Endodermal cell (in vitro differentiated cells): Measurements from ENCODE around the gene C1orf116. TPM values are rescaled to one million over a fixed set of nuclear protein-coding genes. Genes with fewer than 3 reads are reported as not detected.

Experiments used
- DNase-seq: peaks from one replicate; pipeline ENCODE4 v3.0.0-alpha.2; 2017
- H3K27ac ChIP-seq: 2 replicates; pipeline ENCODE4 v1.5.1; 2013; ENCODE audit warnings: mild to moderate bottlenecking, low read depth, low read length, moderate library complexity
- H3K27me3 ChIP-seq: 2 replicates; pipeline ENCODE4 v1.6.1; 2013; ENCODE audit warnings: mild to moderate bottlenecking, low read length, moderate library complexity; ENCODE audit not compliant: insufficient read depth, control insufficient read depth, poor library complexity, severe bottlenecking
- H3K36me3 ChIP-seq: 2 replicates; pipeline ENCODE4 v1.7.0; 2013; ENCODE audit warnings: mild to moderate bottlenecking, low read length, moderate library complexity; ENCODE audit not compliant: control insufficient read depth, insufficient read depth
- H3K4me1 ChIP-seq: one replicate; pipeline ENCODE4 v1.7.0; 2013; ENCODE audit warnings: low read length; ENCODE audit not compliant: control insufficient read depth, insufficient read depth
- H3K4me3 ChIP-seq: 2 replicates; pipeline ENCODE4 v1.5.1; 2013; ENCODE audit warnings: mild to moderate bottlenecking, low read length, moderate library complexity
- H3K9ac ChIP-seq: 2 replicates; pipeline ENCODE4 v1.6.1; 2013; ENCODE audit warnings: mild to moderate bottlenecking, low read length, moderate library complexity; ENCODE audit not compliant: poor library complexity, severe bottlenecking; ENCODE audit errors: extremely low read depth
- H3K9me3 ChIP-seq: 2 replicates; pipeline ENCODE4 v1.6.1; 2013; ENCODE audit warnings: mild to moderate bottlenecking, low read length, moderate library complexity; ENCODE audit not compliant: control insufficient read depth
- H3K27ac Mint-ChIP-seq: 2 replicates; pipeline ENCODE4 v1.8.0; 2020; ENCODE audit warnings: mixed read lengths
- H3K27me3 Mint-ChIP-seq: 2 replicates; pipeline ENCODE4 v1.8.0; 2021; ENCODE audit warnings: mild to moderate bottlenecking, mixed read lengths; ENCODE audit not compliant: insufficient read depth
- H3K36me3 Mint-ChIP-seq: 2 replicates; pipeline ENCODE4 v1.8.0; 2020; ENCODE audit warnings: low read depth, mixed read lengths
- H3K4me1 Mint-ChIP-seq: 2 replicates; pipeline ENCODE4 v1.8.0; 2020; ENCODE audit warnings: mixed read lengths
- H3K4me3 Mint-ChIP-seq: 2 replicates; pipeline ENCODE4 v1.8.0; 2020; ENCODE audit warnings: mild to moderate bottlenecking, moderate library complexity, mixed read lengths
- H3K9me3 Mint-ChIP-seq: 2 replicates; pipeline ENCODE4 v1.8.0; 2020; ENCODE audit warnings: mild to moderate bottlenecking, mixed read lengths
- WGBS, 2 experiments: methylation state at CpG; one replicate each; pipeline versions ENCODE4 v1.1.5 to v1.1.7; 2013; ENCODE audit warnings: missing lambda C conversion rate in 2 of 2, mixed read lengths in 1 of 2; ENCODE audit not compliant: insufficient coverage in 1 of 2, insufficient read length in 1 of 2; 5-methylcytosine and 5-hydroxymethylcytosine counted together
- total RNA-seq, 2 donors: library from RNA; stranded (reverse); fragmentation: NEBNext Ultra II Directional in 1 of 2; extraction: Animal tissue kit (Norgen Biotek cat#: 25700) in 1 of 2; gene quantifications; 2 replicates in 1 of 2; 3 replicates in 1 of 2; pipeline ENCODE4 v1.2.1, GENCODE V29; 2021
- TF ChIP-seq, protein P1 (sequence below): fragments of 200-600 bp; sonication (generic); conservative IDR thresholded peaks from 2 replicates; pipeline ENCODE4 v1.5.0; 2021; ENCODE audit warnings: antibody characterized with exemption, mild to moderate bottlenecking

Gene C1orf116
- total RNA-seq, 2 donors from 2014 or later = 0.55 to 0.60 TPM

DNA sequence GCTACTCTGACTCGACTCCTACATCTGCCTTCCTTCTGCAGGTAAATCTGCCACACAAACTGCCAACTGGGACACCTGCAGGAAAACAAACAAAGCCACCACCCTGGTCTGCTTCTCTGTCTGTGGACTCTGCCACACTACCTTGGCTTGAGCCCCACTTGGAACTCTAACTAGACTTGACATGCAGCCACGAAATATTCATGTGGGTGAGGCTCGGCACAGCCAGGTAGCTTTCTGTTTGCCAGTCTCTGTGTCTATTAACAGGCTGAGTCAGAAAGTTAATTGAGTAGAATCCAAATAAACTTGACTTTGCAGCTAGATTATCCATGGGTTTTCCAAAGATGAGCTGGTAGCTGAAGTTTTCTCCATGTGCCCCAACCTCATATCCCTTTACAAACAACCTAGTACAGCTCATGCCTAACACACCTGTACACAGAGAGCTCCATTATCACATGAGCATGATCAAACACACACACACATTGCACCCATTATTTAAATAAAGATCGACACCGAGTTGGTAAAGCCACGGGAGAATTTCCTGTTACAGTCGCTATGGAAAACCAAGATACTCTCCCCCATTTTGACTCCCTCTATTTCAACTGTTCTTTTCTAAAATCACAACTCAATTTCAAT is 808 bp downstream of the C1orf116 start:
- Histone ChIP-seq H3K27ac (no peak overlapping the region), H3K36me3 (no peaks in the 10 kb centered on the region), H3K9ac (no peak overlapping the region), H3K4me1 (peaks cover 22% of the 10 kb centered on the region), H3K4me3 (no peak overlapping the region), H3K27me3 (peaks cover 32% of the 10 kb centered on the region), H3K9me3 (no peaks in the 10 kb centered on the region)
- H3K36me3 Mint-ChIP-seq = no peaks in the 10 kb centered on the region
- no peak overlapping the region for H3K27ac Mint-ChIP-seq
- 88 to 95% methylated on average over 7 of the region's 7 CpGs for WGBS, 2 experiments
- TF ChIP-seq, protein P1, sequence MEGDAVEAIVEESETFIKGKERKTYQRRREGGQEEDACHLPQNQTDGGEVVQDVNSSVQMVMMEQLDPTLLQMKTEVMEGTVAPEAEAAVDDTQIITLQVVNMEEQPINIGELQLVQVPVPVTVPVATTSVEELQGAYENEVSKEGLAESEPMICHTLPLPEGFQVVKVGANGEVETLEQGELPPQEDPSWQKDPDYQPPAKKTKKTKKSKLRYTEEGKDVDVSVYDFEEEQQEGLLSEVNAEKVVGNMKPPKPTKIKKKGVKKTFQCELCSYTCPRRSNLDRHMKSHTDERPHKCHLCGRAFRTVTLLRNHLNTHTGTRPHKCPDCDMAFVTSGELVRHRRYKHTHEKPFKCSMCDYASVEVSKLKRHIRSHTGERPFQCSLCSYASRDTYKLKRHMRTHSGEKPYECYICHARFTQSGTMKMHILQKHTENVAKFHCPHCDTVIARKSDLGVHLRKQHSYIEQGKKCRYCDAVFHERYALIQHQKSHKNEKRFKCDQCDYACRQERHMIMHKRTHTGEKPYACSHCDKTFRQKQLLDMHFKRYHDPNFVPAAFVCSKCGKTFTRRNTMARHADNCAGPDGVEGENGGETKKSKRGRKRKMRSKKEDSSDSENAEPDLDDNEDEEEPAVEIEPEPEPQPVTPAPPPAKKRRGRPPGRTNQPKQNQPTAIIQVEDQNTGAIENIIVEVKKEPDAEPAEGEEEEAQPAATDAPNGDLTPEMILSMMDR = no peak
- H3K4me3 Mint-ChIP-seq = peak overlapping the region; percentile 19
- DNase-seq = no peak
- H3K4me1 Mint-ChIP-seq = peaks cover 63% of the 10 kb centered on the region
- peaks cover 11% of the 10 kb centered on the region for H3K27me3 Mint-ChIP-seq
- H3K9me3 Mint-ChIP-seq = no peaks in the 10 kb centered on the region

DNA sequence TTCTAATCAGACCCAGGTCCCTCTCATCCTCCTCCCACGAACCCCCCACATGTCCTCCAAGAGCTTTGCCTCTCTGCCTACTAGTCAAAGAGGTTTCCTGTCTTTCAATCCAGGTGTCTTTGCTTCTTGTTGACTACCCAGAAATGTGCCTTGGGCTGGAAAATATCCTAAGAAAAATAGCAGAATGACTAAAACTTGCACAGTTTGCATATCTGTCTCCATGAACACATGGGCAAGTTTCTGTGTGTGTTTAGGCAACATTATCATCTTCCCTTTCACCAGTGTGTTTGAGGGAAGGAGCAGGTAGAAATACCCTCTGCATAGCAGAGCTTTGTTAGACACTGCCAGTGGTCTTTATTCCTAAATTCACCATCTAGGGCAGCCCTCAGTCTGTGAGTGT is 1.5 kb downstream of the C1orf116 start:
- DNase-seq = no peak
- H3K4me3 ChIP-seq = no peak overlapping the region
- no peaks in the 10 kb centered on the region for H3K36me3 Mint-ChIP-seq

GRCh38 chr1:207030522-207031009 is 2.0 kb downstream of the C1orf116 start:
- Histone ChIP-seq H3K36me3 (no peaks in the 10 kb centered on the region), H3K9ac (no peak overlapping the region), H3K4me3 (peak overlapping the region; percentile 37), H3K9me3 (no peaks in the 10 kb centered on the region), H3K27me3 (peaks cover 24% of the 10 kb centered on the region), H3K27ac (no peak overlapping the region), H3K4me1 (peaks cover 24% of the 10 kb centered on the region)
- 55% methylated on average over 5 of the region's 5 CpGs; no CpG with 5 or more reads in 1 of the 2 experiments for WGBS, 2 experiments
- Mint-ChIP-seq H3K36me3 (no peaks in the 10 kb centered on the region), H3K27me3 (peaks cover 11% of the 10 kb centered on the region), H3K27ac (peak overlapping the region; percentile 52), H3K4me1 (peaks cover 71% of the 10 kb centered on the region), H3K9me3 (no peaks in the 10 kb centered on the region), H3K4me3 (peak overlapping the region; percentile 8)
- TF ChIP-seq, protein P1 = no peak
- no peak for DNase-seq

More for the DNA sequence above, 1.5 kb downstream of the C1orf116 start:
- TF ChIP-seq, protein P1 = no peak
- Histone ChIP-seq H3K27me3 (peaks cover 25% of the 10 kb centered on the region), H3K27ac (no peak overlapping the region), H3K36me3 (no peaks in the 10 kb centered on the region), H3K4me1 (peaks cover 22% of the 10 kb centered on the region), H3K9ac (no peak overlapping the region), H3K9me3 (no peaks in the 10 kb centered on the region)
- no peaks in the 10 kb centered on the region for H3K9me3 Mint-ChIP-seq
- no peak overlapping the region for H3K27ac Mint-ChIP-seq
- peak overlapping the region; percentile 19 for H3K4me3 Mint-ChIP-seq
- H3K4me1 Mint-ChIP-seq = peaks cover 67% of the 10 kb centered on the region
- WGBS, 2 experiments = 59% methylated on average over 1 of the region's 1 CpG; no CpG with 5 or more reads in 1 of the 2 experiments
- H3K27me3 Mint-ChIP-seq = peaks cover 11% of the 10 kb centered on the region
